BLaER1 (cell line): ENCODE results near the gene MLLT1.

Experiments used
- H3K27ac ChIP-seq: shearing (Covaris generic); formaldehyde crosslinking; 2 replicates; pipeline ENCODE4 v1.8.1; 2022
- H3K27me3 ChIP-seq: shearing (Covaris generic); formaldehyde crosslinking; 2 replicates; pipeline ENCODE4 v1.8.1; 2022
- H3K36me3 ChIP-seq: shearing (Covaris generic); formaldehyde crosslinking; 2 replicates; pipeline ENCODE4 v1.8.1; 2022
- H3K4me1 ChIP-seq: shearing (Covaris generic); formaldehyde crosslinking; 2 replicates; pipeline ENCODE4 v1.8.1; 2022
- H3K4me2 ChIP-seq: shearing (Covaris generic); formaldehyde crosslinking; 2 replicates; pipeline ENCODE4 v1.8.1; 2022
- H3K4me3 ChIP-seq: shearing (Covaris generic); formaldehyde crosslinking; 2 replicates; pipeline ENCODE4 v1.8.1; 2022
- H3K9ac ChIP-seq: shearing (Covaris generic); formaldehyde crosslinking; 2 replicates; pipeline ENCODE4 v1.8.1; 2022
- H3K9me3 ChIP-seq: shearing (Covaris generic); formaldehyde crosslinking; 2 replicates; pipeline ENCODE4 v1.8.1; 2022
- H4K20me1 ChIP-seq: shearing (Covaris generic); formaldehyde crosslinking; 2 replicates; pipeline ENCODE4 v1.8.1; 2022
- Cebpa-rat ChIP-seq: shearing (Covaris generic); IDR thresholded peaks from 2 replicates; pipeline ENCODE4 v1.8.1; 2022

The MLLT1 gene

GRCh38 chr19:6260912-6261650 lies 18.7 kb downstream of the MLLT1 start:
- Histone ChIP-seq H4K20me1 (peaks cover 100% of the 10 kb centered on the region), H3K27ac (peak overlapping the region; percentile 72), H3K4me3 (peak overlapping the region; percentile 50), H3K4me2 (peak overlapping the region; percentile 92), H3K9ac (peak overlapping the region; percentile 57; the same call in 1 of the 2 replicates), H3K4me1 (peaks cover 97% of the 10 kb centered on the region), H3K9me3 (0 out of 2 replicates have a peak, but pooled peaks cover 7% of the 10 kb centered on the region), H3K36me3 (peaks cover 68% of the 10 kb centered on the region), H3K27me3 (no peaks in the 10 kb centered on the region)
- TF ChIP-seq Cebpa-rat = no peak

- H4K20me1 ChIP-seq = peaks cover 100% of the 10 kb centered on the region
- H3K4me3 ChIP-seq = peak overlapping the region; percentile 50
- peaks cover 67% of the 10 kb centered on the region for H3K36me3 ChIP-seq
- H3K4me2 ChIP-seq = peak overlapping the region; percentile 92
- peak overlapping the region; percentile 72 for H3K27ac ChIP-seq
- H3K9ac ChIP-seq = peak overlapping the region; percentile 33; the same call in 1 of the 2 replicates
- TF ChIP-seq Cebpa-rat = no peak
- peaks cover 96% of the 10 kb centered on the region for H3K4me1 ChIP-seq
- 0 out of 2 replicates have a peak, but pooled peaks cover 7% of the 10 kb centered on the region for H3K9me3 ChIP-seq
- no peaks in the 10 kb centered on the region for H3K27me3 ChIP-seq
Observed at GRCh38 chr19:6260376-6260775, 19.4 kb downstream of the MLLT1 start.

- TF ChIP-seq Cebpa-rat = no peak
- Histone ChIP-seq H3K27me3 (no peaks in the 10 kb centered on the region), H3K27ac (0 out of 2 replicates have a peak overlapping the region, but pooled peaks have one; percentile 60), H3K4me2 (peak overlapping the region; percentile 92), H3K9me3 (peaks cover 12% of the 10 kb centered on the region), H3K4me3 (no peak overlapping the region; the same call in 1 of the 2 replicates), H4K20me1 (peaks cover 100% of the 10 kb centered on the region), H3K36me3 (peaks cover 72% of the 10 kb centered on the region), H3K4me1 (peaks cover 90% of the 10 kb centered on the region), H3K9ac (no peak overlapping the region)
Observed at GRCh38 chr19:6259312-6259861, 20.4 kb downstream of the MLLT1 start.

GRCh38 chr19:6258812-6259311 lies 20.9 kb downstream of the MLLT1 start:
- H3K9ac ChIP-seq = no peak overlapping the region; the same call in 1 of the 2 replicates
- H3K36me3 ChIP-seq = peaks cover 77% of the 10 kb centered on the region
- H3K27ac ChIP-seq = peak overlapping the region; percentile 60; the same call in 1 of the 2 replicates
- peak overlapping the region; percentile 92 for H3K4me2 ChIP-seq
- H3K4me3 ChIP-seq = peak overlapping the region; percentile 32; the same call in 1 of the 2 replicates
- peaks cover 100% of the 10 kb centered on the region for H4K20me1 ChIP-seq
- peaks cover 17% of the 10 kb centered on the region for H3K9me3 ChIP-seq
- TF ChIP-seq Cebpa-rat = no peak
- H3K4me1 ChIP-seq = peaks cover 90% of the 10 kb centered on the region
- no peaks in the 10 kb centered on the region for H3K27me3 ChIP-seq

- Histone ChIP-seq H3K4me1 (peaks cover 90% of the 10 kb centered on the region), H3K9me3 (peaks cover 34% of the 10 kb centered on the region), H3K36me3 (peaks cover 62% of the 10 kb centered on the region), H3K4me3 (no peak overlapping the region), H4K20me1 (peaks cover 100% of the 10 kb centered on the region), H3K27ac (no peak overlapping the region), H3K27me3 (no peaks in the 10 kb centered on the region), H3K4me2 (peak overlapping the region; percentile 12; the same call in 1 of the 2 replicates), H3K9ac (no peak overlapping the region)
- no peak for TF ChIP-seq Cebpa-rat
Observed at GRCh38 chr19:6253954-6254733, 25.6 kb downstream of the MLLT1 start.

GRCh38 chr19:6252066-6252465 lies 27.7 kb downstream of the MLLT1 start:
- Histone ChIP-seq H3K9ac (no peak overlapping the region), H4K20me1 (peaks cover 100% of the 10 kb centered on the region), H3K4me1 (peaks cover 90% of the 10 kb centered on the region), H3K4me2 (peak overlapping the region; percentile 90), H3K27me3 (no peaks in the 10 kb centered on the region), H3K4me3 (no peak overlapping the region), H3K36me3 (peaks cover 60% of the 10 kb centered on the region), H3K27ac (peak overlapping the region; percentile 45; the same call in 1 of the 2 replicates), H3K9me3 (peaks cover 34% of the 10 kb centered on the region)
- no peak for TF ChIP-seq Cebpa-rat

- peak overlapping the region; percentile 45 for H3K27ac ChIP-seq
- peak overlapping the region; percentile 21; the same call in 1 of the 2 replicates for H3K9ac ChIP-seq
- H3K4me3 ChIP-seq = no peak overlapping the region
- H3K4me2 ChIP-seq = peak overlapping the region; percentile 90
- no peak for TF ChIP-seq Cebpa-rat
- peaks cover 90% of the 10 kb centered on the region for H3K4me1 ChIP-seq
- H3K9me3 ChIP-seq = peaks cover 34% of the 10 kb centered on the region
- H4K20me1 ChIP-seq = peaks cover 100% of the 10 kb centered on the region
- H3K27me3 ChIP-seq = no peaks in the 10 kb centered on the region
- peaks cover 60% of the 10 kb centered on the region for H3K36me3 ChIP-seq
Observed at GRCh38 chr19:6250909-6251308, 28.9 kb downstream of the MLLT1 start.

GRCh38 chr19:6250024-6250615 lies 29.7 kb downstream of the MLLT1 start:
- H4K20me1 ChIP-seq = peaks cover 100% of the 10 kb centered on the region
- H3K27me3 ChIP-seq = no peaks in the 10 kb centered on the region
- peaks cover 57% of the 10 kb centered on the region for H3K36me3 ChIP-seq
- H3K4me3 ChIP-seq = no peak overlapping the region
- H3K4me1 ChIP-seq = peaks cover 96% of the 10 kb centered on the region
- peak overlapping the region; percentile 90 for H3K4me2 ChIP-seq
- 0 out of 2 replicates have a peak overlapping the region, but pooled peaks have one; percentile 61 for H3K9ac ChIP-seq
- TF ChIP-seq Cebpa-rat = no peak
- peaks cover 38% of the 10 kb centered on the region for H3K9me3 ChIP-seq
- no peak overlapping the region for H3K27ac ChIP-seq

GRCh38 chr19:6249296-6249695 lies 30.5 kb downstream of the MLLT1 start:
- peaks cover 49% of the 10 kb centered on the region for H3K36me3 ChIP-seq
- H3K4me3 ChIP-seq = peak overlapping the region; percentile 30; the same call in 1 of the 2 replicates
- H3K4me2 ChIP-seq = peak overlapping the region; percentile 90
- H3K4me1 ChIP-seq = peaks cover 100% of the 10 kb centered on the region
- H3K9me3 ChIP-seq = peaks cover 33% of the 10 kb centered on the region
- peaks cover 100% of the 10 kb centered on the region for H4K20me1 ChIP-seq
- no peak for TF ChIP-seq Cebpa-rat
- no peaks in the 10 kb centered on the region for H3K27me3 ChIP-seq
- peak overlapping the region; percentile 61 for H3K9ac ChIP-seq
- H3K27ac ChIP-seq = peak overlapping the region; percentile 62
